Esophagus squamous epithelium (tissue), 4 donors: ENCODE data around the gene ADAM12.

Experiments used
- CTCF ChIP-seq, 6 experiments: fragments of 450-650 bp in 4 of 6; fragments of 200-600 bp in 2 of 6; sonication (generic) in 2 of 6; IDR thresholded peaks; one replicate each; pipeline ENCODE4 v1.5.1; 2016 to 2019; ENCODE audit warnings: antibody characterized with exemption in 6 of 6, mild to moderate bottlenecking in 4 of 6, moderate library complexity in 4 of 6
- POLR2A ChIP-seq, 4 donors: fragments of 450-650 bp; IDR thresholded peaks; one replicate each; pipeline ENCODE4 v1.6.1; 2017; ENCODE audit warnings: antibody characterized with exemption in 4 of 4, mild to moderate bottlenecking in 4 of 4, moderate library complexity in 3 of 4

- TF ChIP-seq CTCF (IDR thresholded peaks at IDR 0.05) (no peak), POLR2A (IDR thresholded peaks at IDR 0.05) (no peak)
Observed at GRCh38 chr10:126080879-126081411, 307.3 kb downstream of the ADAM12 start.
